ENCODE data around the gene RRM1.
"Not testable (repeated sequence)": the region's sequence is repeated elsewhere in the genome, so short reads cannot be mapped to it uniquely, and the experiment has no call there.

Gene RRM1

DNA sequence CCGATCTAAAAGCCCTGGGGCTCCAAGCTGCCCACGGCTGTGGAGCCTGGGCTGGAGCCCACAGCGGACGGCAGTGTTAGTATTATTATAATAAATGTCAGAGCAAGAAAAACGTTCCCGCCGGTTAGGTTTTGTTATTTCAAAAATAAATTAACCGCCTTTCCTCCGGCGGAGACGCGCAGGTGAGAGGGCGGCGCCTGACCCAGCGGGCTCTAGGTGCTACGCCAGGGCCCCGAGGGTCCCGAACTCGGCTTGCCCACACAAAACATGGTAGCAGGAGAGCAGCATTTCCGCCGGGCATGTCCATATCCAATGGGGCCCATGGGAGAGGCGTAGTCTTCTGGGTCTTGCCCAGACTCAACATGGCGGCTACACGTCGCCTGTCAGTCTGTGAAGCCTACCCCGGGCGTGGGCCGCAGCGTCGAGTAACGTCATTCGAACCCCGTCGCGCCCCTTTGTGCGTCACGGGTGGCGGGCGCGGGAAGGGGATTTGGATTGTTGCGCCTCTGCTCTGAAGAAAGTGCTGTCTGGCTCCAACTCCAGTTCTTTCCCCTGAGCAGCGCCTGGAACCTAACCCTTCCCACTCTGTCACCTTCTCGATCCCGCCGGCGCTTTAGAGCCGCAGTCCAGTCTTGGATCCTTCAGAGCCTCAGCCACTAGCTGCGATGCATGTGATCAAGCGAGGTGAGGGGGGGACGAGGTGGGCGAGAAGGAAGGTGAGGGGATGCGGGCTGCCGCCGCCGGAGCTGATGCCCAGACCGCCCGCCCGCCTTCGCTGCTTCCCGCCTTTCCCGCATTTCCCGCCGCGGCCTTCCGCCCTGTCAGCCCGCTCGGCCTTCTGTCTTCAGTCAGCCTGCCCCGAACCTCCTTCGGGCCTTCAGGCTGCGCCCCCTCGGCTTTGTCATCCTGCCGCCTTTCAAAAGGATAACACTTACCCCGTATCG lies at the start of gene RRM1:
TSS of gene RRM1 (plus strand) at position 452 of the 944 bp plus-strand sequence. CDS start at position 666, 214 bp downstream.
- peak; percentile 96 for DNase-seq

DNA sequence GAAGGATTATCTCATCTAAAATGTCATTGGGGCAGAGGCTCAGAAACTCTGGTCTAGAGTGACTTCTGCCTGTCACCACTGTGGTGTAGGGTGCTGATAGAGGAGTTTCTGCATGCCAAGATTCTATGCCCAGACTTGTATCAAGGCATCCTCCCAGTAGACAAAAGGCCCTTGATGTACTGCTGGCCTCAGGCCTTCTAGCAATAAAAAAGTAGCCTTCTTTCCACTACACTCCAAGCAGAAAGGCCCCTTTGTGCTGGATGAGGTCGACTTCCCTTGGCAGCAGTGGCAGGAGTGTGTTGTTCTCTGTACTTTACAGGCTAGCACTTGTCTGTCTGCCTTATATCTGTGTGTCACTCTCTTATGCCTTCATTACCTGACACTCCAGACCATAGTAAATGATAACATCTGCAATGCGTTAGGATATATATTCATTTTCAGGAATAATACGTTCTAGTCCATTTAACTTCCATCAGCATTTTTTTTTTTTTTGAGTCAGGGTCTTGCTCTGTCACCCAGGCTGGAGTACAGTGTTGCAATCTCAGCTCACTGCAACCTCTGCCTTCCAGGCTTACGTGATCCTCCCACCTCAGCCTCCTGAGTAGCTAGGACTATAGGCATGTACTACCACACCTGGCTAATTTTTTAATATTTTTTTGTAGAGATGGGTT lies 49.5 kb upstream of the RRM1 start:
- DNase-seq: no peak

DNA sequence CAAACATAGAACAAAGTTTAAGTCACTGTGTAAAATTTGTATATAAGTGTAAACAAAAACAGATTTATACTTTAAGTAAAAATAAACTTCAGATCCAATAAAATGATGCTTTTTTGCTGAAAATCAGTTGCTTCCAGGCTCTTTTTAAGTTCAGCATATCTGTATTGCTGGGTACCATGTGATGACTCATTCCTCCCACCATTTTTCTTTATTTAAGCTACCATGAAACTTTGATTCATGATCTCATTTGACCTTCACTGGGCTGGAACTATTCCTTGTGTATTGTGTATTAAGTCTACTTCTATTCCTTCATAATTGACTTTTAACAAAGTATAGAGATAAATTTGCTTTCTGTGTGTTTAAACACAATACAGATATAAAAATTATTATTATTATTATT lies 46.3 kb upstream of the RRM1 start:
- no peak for DNase-seq

DNA sequence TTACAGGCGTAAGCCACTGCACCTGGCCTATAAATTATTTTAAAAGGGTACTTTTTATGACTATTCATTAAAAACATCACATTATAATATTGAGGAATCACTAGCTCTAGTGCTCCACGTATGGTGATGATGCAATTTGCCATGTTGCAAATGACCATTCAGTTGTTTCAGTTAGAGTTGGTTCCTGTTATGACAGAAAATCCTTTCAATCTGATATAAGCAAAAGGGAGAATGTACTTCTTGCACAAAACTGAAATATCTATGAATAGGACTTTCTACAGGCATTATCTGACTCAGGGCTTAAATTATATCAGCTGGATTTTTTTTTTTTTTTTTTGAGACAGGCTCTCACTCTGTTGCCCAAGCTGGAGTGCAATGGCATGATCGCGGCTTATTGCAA lies 45.6 kb upstream of the RRM1 start:
- no peak for DNase-seq

DNA sequence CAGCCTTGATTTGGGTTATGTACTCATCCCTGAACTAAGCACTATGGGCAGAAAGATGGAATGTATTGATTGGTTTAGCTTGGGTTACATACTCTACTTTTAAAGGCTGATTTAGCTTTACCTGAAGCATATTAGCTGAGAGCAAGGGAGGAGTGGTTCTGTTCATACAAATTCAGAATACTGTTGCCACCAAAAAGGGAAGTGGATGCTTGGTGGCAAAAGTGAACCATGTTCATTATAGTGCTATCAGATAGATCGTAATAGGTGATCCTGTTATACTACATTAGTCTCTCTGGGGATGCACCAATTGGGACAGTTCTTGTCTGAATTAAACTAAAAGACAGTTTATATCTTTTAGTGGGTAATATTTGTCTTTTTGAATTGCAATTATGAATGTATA lies 44.5 kb upstream of the RRM1 start:
- no peak for DNase-seq

DNA sequence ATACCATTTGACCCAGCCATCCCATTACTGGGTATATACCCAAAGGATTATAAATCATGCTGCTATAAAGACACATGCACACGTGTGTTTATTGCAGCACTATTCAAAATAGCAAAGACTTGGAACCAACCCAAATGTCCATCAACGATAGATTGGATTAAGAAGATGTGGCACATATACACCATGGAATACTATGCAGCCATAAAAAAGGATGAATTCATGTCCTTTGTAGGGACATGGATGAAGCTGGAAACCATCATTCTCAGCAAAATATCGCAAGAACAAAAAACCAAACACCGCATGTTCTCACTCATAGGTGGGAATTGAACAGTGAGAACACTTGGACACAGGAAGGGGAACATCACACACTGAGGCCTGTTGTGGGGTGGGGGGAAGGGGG lies 41.4 kb upstream of the RRM1 start:
- DNase-seq: not testable (repeated sequence)

DNA sequence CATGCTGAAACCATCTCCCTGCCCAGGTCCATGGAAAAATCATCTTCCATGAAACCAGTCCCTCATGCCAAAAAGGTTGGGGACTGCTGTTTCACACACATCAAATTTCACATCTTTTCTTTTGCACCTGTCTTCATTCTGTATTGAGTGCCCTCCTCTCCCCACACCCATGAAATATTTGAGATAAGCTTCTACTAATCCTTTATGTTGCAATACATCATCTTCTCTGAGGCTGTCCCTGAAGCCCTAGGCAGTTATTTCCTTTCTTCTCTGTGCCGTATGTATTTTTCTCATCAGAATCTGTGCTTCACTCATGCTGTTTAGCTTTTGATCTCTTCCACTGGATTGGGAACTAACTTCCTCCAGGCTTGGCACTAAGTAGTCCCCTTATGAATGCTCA lies 40.0 kb upstream of the RRM1 start:
- DNase-seq: no peak

DNA sequence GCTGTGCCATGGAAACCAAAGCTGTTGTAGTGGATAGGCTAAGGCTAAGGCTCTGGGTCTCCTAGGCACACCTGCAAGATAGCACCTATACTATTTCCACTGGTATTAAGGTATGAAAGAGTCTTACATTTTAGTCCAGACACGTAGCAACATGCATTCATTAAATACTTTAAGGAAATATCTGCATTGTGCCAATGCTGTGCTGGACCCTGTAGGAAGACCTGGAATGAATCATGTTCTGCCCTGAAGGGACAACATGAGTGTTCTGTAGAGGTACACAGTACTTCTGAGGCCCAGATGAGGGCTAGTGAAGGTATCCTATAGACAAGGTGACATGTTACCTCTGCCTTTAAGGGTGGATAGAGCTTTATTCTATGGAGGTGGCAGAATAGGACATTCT lies 35.2 kb upstream of the RRM1 start:
- no peak for DNase-seq

DNA sequence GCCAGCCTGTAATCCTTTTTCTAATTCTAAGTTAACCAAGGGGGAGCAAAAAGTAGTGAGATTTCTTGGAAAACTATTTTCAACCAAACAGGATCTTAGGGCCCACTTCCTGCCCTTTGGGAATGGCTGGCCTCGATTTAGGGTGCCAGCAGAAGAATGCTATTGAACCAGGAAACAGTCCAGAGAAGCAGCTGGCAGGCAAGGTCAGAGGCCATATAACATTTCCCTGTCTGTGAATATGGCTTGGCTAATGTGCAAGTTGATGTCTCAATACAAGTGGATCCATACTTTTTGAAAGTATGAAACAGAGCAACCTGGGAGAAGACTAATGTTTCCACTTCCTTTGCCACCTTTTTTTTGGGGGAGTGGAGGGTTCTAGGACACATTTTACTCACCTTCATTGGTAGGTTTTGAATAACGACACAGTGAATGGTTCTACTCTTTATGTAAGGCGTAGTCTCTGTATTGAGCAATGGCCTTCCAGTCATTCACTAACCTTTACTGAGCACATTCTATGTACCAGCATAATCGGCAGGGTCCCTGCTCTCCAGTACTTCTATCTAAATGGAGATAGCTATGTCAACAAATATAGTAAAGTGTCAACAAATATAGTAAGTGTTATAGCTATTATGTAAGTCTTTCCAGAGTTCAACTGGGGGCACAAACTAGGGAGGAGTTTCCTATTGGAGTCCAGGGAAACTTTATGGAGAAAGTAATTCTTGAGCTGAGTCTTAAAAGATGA lies 34.2 kb upstream of the RRM1 start:
- DNase-seq: no peak

DNA sequence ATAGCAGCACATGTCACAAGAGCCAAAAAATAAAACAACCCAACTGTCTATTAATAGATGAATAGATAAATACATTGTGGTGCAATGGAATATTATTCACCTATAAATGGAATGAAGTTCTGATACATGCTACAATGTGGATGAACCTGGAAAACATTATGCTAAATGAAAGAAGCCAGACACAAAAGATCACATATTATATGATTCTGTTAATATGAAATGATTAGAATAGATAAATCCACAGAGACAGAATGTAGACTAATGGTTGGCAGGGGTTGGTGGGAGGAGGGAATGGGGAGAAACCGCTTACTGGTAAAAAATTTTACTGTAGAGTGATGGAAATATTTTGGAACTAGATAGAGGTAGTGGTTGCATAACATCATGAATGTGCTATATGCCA lies 32.9 kb upstream of the RRM1 start:
- DNase-seq: no peak

DNA sequence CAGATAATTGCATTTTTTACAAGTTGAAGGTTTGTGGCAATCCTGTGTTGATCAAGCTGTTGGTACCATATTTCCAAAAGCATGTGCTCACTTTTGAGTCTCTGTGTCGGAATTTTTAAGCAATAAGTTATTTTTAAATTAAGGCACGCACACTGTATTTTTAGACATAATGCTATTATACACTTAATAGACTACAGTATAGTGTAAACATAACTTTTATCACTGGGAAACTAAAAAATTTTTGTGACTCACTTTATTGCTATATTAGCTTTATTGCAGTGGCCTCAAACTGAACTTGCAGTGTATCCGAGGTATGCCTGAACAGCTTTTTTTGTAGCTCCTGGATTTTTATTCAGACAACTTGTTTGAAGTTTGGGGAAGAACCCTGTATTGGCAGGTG lies 31.3 kb upstream of the RRM1 start:
- DNase-seq: no peak

DNA sequence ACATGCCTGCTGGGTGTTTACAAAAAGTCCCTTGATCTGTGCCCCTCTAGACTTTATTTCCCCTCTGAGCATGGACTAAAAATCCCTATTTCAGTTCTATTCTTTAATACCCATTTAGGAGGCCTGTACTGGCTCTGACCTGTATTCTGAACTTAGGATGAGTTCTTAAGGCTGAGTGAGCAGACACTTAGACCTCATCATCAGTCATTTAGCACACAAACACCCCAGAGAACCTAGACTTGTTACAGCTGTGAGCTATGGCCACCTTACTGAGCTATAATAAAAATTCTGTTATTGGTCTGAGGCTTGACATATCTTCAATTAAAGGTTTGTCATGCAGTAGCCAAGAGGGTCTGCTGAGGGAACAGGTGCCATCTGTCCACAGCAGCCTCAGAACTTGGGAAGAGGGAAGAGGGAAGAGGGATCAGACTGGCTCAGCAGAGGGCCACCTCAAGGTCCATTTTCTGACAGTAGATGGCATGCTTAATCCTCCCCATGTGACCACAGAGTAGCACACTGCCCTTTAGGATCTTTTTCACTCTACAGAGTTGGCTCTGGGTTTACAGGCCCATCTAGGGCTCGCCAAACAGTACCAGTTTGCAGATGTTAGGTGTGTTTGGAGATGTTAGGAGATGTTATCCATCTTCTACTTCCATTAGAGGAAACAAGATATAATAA lies 30.2 kb upstream of the RRM1 start:
- DNase-seq: no peak

DNA sequence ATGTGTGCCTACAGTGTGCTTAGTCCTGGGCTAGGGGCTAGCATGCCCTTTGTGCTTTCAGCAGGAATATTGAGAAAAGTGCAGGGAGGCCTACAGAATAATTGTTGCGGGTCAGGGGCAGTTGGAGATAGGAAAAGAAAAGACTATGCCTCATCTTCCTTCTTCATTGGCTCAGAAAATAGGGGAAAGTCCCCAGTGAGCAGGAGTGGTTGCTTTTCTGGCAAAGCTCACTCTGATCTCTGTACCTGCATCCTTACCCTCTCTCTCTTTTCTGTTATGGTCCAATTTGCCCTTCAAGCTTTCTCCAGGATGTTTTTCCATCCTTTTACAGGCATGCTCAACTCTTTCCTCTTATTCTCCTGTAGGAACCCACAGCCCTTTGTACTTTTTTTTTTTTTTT lies 29.5 kb upstream of the RRM1 start:
- no peak for DNase-seq

DNA sequence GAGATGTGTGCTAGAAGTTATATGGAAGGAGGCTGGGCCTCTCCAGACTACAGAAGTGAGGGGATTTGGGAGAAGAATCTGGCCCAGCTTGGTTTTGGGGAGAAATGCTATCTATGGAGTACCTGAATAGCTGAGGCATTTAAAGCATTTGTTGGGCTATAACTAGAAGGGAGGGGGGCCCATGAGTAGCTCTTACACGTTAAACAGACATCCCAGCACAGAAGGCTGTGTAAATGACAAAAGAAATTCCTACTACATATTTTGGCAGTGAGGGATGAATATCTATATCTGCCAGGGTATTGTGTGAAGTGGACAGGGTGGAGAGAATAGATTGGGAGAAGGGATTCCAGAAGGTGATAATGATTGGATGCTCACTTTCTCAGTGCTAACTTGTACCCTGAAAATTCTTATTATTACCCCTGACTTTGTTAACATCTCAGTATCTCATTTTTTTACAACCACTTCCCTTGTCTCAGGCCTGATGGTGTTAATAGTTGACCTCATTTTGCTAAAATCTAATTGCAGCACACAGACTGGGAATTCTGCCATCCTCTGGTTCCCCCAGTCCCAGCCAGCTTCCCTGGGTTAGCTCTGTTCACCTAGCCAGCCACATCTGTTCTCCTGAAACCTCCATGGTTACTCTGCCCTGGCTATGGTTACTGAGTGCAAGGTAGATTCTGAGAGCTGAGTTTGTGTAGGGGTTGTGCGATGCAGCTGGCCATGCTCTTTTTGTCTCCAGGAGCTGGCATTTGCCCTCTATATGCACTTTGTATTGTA lies 28.8 kb upstream of the RRM1 start:
- DNase-seq: no peak

DNA sequence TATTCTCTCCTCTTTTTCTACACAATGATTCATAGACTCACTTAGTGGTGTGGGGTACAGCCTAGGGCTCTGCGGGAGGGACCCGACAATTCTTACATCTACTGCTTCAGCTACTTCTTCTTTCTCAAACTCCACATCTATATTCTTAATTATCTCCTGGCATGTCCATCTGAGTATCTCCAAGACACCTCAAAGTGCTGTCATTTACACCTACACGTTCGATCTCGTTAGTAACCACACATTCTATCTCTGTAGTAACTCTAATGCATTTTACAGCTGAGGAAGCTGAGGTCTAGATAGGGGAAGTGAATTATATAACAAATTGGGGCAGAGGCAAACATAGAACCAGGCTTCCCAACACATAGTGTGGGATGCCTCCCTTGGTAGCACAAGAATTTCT lies 27.7 kb upstream of the RRM1 start:
- peak; percentile 13 for DNase-seq

DNA sequence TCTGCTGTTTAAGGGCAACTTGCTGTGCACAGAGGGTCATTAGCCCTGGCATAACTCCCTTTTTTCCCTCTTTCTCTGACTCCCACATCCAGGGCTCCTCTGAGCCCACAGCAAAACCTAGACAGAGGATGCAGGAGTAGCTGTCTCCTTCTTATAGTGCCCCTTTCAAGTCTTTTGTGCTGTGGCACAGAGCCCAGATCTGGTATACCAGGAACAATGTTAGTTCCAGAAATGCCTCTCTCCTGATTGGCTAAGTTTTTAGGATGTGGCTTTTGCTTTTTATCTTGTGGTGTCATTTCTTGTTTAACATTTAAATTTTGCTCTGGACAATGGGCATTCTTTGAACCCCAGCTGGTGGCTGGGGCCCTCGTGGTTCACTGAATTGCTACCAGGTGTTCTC lies 25.6 kb upstream of the RRM1 start:
- peak; percentile 27 for DNase-seq

DNA sequence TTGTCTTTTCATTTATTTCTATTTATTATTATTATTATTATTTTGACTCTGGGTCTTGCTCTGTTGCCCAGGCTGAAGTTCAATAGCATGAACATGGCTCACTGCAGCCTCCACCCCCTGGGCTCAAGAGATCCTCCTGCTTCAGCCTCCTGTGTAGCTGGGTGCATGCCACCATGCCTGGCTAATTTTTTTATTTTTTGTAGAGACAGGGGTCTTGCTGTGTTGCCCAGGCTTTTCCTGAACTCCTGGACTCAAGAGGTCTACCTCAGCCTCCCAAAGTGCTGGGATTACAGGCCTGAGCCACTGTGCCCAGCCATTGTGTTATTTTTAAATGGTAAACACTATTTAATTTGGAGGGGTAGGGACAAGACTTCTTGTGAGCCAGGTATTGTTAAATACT lies 23.3 kb upstream of the RRM1 start:
- no peak for DNase-seq

DNA sequence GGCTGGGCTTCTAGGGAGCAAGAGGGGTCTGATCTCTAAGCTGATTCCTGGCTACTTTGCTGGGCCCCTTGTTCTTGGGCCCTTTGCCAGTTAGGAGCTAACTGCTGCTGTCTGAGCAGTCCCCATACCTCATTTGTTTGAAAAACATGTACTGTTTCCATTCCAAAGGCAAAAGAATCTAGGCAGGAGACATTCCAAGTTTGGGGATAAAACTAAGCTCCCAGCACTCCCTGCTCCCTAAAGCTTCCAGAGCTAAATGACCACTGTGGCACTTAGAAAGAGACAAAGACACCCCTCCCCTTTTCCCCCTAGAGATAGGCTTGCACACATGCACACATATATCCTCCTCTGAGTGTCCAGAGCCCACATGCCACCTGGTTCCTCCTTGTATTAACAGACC lies 22.7 kb upstream of the RRM1 start:
- no peak for DNase-seq

DNA sequence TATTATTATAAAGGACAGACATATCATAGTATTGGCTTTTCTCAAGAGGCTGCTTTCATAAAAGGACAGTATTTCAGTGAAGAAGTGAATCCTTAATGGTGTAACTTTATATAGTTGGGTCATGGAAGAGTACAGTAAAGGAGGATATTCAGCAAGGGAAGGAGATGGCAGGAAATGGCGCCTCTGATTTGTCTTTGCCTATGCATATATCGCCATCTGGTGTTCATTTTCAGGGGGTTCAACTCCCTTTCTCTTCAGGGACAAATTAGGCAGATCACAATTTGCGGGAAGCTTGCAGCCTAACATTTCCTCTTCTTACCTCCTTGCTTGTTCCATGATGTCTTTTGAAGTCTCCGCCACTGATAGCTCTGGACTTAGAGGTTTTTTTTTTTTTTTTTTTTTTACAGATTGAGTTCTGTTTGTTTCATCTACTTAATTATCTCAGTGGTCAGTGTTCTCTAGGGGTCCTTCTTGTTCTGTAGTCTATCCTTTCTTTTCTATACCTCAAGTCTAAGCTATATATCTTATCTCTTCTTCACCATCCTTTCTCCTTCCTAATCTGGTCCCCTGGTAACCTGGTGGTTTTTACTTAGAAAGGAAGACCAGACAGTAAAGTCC lies 21.8 kb upstream of the RRM1 start:
- DNase-seq: peak; percentile 57

DNA sequence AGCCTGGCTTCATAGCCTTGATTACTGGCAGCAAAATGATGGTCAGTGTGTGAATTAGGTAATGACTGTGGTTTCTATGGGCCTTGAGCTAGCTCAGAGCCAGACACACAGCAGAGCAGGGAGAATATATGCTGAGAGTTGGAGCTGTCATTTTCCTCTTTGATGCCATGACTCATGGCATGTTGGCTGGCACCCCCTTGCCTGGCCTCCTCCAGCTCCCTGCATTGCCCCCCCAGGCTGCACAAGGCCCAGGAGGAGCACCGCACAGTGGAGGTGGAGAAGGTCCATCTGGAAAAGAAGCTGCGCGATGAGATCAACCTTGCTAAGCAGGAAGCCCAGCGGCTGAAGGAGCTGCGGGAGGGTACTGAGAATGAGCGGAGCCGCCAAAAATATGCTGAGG lies 20.3 kb upstream of the RRM1 start:
- DNase-seq: no peak

DNA sequence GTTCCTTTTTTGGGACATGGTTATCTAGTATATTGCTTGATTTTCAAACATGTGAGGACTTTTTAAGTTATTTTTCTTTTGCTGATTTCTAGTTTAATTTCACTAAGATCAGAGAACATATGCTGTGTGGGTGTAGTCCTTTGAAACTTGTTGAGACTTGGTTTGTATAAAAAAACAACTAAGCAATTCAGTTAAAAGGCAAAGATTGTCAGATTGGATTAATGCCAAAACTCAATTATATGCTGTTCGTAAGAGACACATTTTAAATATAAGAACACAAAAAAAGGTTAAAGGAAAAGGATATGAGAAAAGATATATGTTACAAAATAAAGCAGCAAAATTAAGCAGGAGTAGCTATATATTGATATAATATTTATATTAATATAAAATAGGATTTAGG lies 17.8 kb upstream of the RRM1 start:
- no peak for DNase-seq

DNA sequence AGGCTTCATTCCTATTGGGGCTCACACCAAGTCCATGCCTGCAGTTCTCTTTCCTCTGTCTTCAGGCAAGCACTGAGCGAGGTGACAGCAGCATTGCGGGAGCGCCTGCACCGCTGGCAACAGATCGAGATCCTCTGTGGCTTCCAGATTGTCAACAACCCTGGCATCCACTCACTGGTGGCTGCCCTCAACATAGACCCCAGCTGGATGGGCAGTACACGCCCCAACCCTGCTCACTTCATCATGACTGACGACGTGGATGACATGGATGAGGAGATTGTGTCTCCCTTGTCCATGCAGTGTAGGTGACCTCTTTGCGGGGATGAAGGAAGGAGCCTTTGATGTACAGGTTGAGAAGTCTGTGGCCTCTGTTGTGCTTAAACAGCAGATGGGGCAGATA lies 11.4 kb upstream of the RRM1 start:
- no peak for DNase-seq
